HEK293 (cell line): ENCODE results near the gene DMGDH.

ENCODE experiments used
- BCL11B ChIP-seq: fragments of 450-650 bp; formaldehyde crosslinking; IDR thresholded peaks from 2 replicates; pipeline ENCODE4 v1.5.1; 2016; ENCODE audit warnings: low read depth, missing biosample characterization, missing genetic modification characterization
- GFI1B ChIP-seq: fragments of 450-650 bp; formaldehyde crosslinking; IDR thresholded peaks from 2 replicates; pipeline ENCODE4 v1.5.1; 2016; ENCODE audit warnings: missing biosample characterization, missing genetic modification characterization
- IKZF3 ChIP-seq: fragments of 450-650 bp; IDR thresholded peaks from 2 replicates; pipeline ENCODE4 v1.5.0; 2018; ENCODE audit warnings: missing biosample characterization, mild to moderate bottlenecking, missing genetic modification characterization, moderate library complexity
- KLF1 ChIP-seq: fragments of 450-650 bp; formaldehyde crosslinking; IDR thresholded peaks from 2 replicates; pipeline ENCODE4 v1.5.1; 2016; ENCODE audit warnings: missing biosample characterization, missing genetic modification characterization
- KLF10 ChIP-seq: fragments of 450-650 bp; IDR thresholded peaks from 2 replicates; pipeline ENCODE4 v1.5.1; 2018; ENCODE audit warnings: missing biosample characterization, mild to moderate bottlenecking, missing genetic modification characterization
- KLF8 ChIP-seq: fragments of 450-650 bp; formaldehyde crosslinking; IDR thresholded peaks from 2 replicates; pipeline ENCODE4 v1.5.1; 2016; ENCODE audit warnings: missing biosample characterization, missing genetic modification characterization
- SALL2 ChIP-seq: fragments of 450-650 bp; formaldehyde crosslinking; IDR thresholded peaks from 2 replicates; pipeline ENCODE4 v1.5.0; 2017; ENCODE audit warnings: missing biosample characterization, mild to moderate bottlenecking, missing genetic modification characterization, borderline replicate concordance
- ZNF175 ChIP-seq: fragments of 450-650 bp; formaldehyde crosslinking; IDR thresholded peaks from 2 replicates; pipeline ENCODE4 v1.5.1; 2016; ENCODE audit warnings: missing biosample characterization, missing genetic modification characterization
- ZNF266 ChIP-seq: fragments of 450-650 bp; formaldehyde crosslinking; IDR thresholded peaks from 2 replicates; pipeline ENCODE4 v1.5.1; 2016; ENCODE audit warnings: missing biosample characterization, missing genetic modification characterization, low read depth
- ZNF335 ChIP-seq: fragments of 450-650 bp; formaldehyde crosslinking; conservative IDR thresholded peaks from 2 replicates; pipeline ENCODE4 v1.5.1; 2016; ENCODE audit warnings: missing biosample characterization, missing genetic modification characterization
- ZNF354C ChIP-seq: fragments of 450-650 bp; formaldehyde crosslinking; IDR thresholded peaks from 2 replicates; pipeline ENCODE4 v1.5.1; 2016; ENCODE audit warnings: missing biosample characterization, missing genetic modification characterization, low read depth, borderline replicate concordance
- ZNF473 ChIP-seq: fragments of 450-650 bp; formaldehyde crosslinking; IDR thresholded peaks from 2 replicates; pipeline ENCODE4 v1.5.1; 2017; ENCODE audit warnings: missing biosample characterization, missing genetic modification characterization
- ZNF514 ChIP-seq: fragments of 450-650 bp; formaldehyde crosslinking; IDR thresholded peaks from 2 replicates; pipeline ENCODE4 v1.5.1; 2016; ENCODE audit warnings: missing biosample characterization, missing genetic modification characterization
- ZNF555 ChIP-seq: fragments of 450-650 bp; formaldehyde crosslinking; conservative IDR thresholded peaks from 2 replicates; pipeline ENCODE4 v1.5.1; 2017; ENCODE audit warnings: missing biosample characterization, mild to moderate bottlenecking, missing genetic modification characterization, inconsistent platforms
- ZNF660 ChIP-seq: fragments of 450-650 bp; IDR thresholded peaks from 2 replicates; pipeline ENCODE4 v1.5.1; 2018; ENCODE audit warnings: missing biosample characterization, mild to moderate bottlenecking, missing genetic modification characterization
- ZNF707 ChIP-seq: fragments of 450-650 bp; formaldehyde crosslinking; IDR thresholded peaks from 2 replicates; pipeline ENCODE4 v1.5.1; 2016; ENCODE audit warnings: missing biosample characterization, missing genetic modification characterization
- ZSCAN30 ChIP-seq: fragments of 450-650 bp; IDR thresholded peaks from 2 replicates; pipeline ENCODE4 v1.5.1; 2018; ENCODE audit warnings: missing biosample characterization, mild to moderate bottlenecking, missing genetic modification characterization, moderate library complexity
- TF ChIP-seq, protein P1 (sequence below): fragments of 450-650 bp; formaldehyde crosslinking; IDR thresholded peaks from 2 replicates; pipeline ENCODE4 v1.5.1; 2016; ENCODE audit warnings: missing biosample characterization, missing genetic modification characterization, borderline replicate concordance
- TF ChIP-seq, protein P2 (sequence below): fragments of 450-650 bp; formaldehyde crosslinking; IDR thresholded peaks from 2 replicates; pipeline ENCODE4 v1.5.1; 2016; ENCODE audit warnings: missing biosample characterization, missing genetic modification characterization
- TF ChIP-seq, protein P3 (sequence below): fragments of 450-650 bp; formaldehyde crosslinking; IDR thresholded peaks from 2 replicates; pipeline ENCODE4 v1.5.1; 2016; ENCODE audit warnings: missing biosample characterization, missing genetic modification characterization
- TF ChIP-seq, protein P4 (sequence below): sonication (generic); formaldehyde crosslinking; IDR thresholded peaks from 2 replicates; pipeline ENCODE4 v1.8.1; 2022; ENCODE audit warnings: mild to moderate bottlenecking, moderate library complexity, missing genetic modification reagents
- TF ChIP-seq, protein P5 (sequence below): fragments of 450-650 bp; formaldehyde crosslinking; optimal IDR thresholded peaks from 2 replicates; pipeline ENCODE3; 2016; ENCODE audit warnings: missing biosample characterization, mild to moderate bottlenecking, missing genetic modification characterization
- TF ChIP-seq, protein P6 (sequence below): fragments of 450-650 bp; formaldehyde crosslinking; IDR thresholded peaks from 2 replicates; pipeline ENCODE4 v1.5.1; 2016; ENCODE audit warnings: missing biosample characterization, missing genetic modification characterization
- TF ChIP-seq, protein P7 (sequence below): fragments of 450-650 bp; formaldehyde crosslinking; IDR thresholded peaks from 2 replicates; pipeline ENCODE4 v1.5.1; 2016; ENCODE audit warnings: missing biosample characterization, missing genetic modification characterization
- TF ChIP-seq, protein P8 (sequence below): fragments of 450-650 bp; formaldehyde crosslinking; IDR thresholded peaks from 2 replicates; pipeline ENCODE4 v1.5.1; 2016; ENCODE audit warnings: missing biosample characterization, missing genetic modification characterization

DMGDH gene

DNA sequence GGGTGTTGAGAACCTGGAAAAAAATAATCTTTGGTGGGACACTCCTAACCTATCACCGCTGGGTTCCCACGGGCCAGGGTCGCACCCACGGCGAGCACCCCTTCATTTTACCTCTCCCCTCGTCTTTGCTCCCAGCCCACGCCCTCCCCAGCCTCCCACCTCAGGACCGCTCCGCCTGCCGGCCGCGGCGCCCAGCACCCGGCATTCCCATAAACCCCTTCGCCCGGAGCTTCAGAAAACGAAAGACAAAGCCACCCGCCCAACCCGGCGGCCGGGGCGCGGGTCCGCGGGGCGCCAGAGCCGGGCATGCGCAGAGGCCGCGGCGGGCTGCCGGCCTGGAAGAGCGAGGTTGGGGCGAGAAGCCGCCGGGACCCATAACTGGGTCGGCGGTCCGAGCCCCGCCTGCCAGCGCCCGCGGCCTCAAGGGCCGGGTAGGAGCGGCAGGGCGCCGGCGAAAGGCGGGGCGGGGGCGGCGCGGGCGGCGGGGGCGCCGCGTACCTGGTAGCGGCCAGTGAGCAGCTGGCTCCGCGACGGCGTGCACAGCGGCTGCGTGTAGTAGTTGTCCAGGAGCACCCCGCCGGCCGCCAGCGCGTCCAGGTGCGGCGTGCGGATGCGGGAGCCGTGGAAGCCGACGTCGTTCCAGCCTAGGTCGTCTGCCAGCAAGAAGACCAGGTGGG is 84.9 kb downstream of the DMGDH start (continued):
- TF ChIP-seq, protein P1, sequence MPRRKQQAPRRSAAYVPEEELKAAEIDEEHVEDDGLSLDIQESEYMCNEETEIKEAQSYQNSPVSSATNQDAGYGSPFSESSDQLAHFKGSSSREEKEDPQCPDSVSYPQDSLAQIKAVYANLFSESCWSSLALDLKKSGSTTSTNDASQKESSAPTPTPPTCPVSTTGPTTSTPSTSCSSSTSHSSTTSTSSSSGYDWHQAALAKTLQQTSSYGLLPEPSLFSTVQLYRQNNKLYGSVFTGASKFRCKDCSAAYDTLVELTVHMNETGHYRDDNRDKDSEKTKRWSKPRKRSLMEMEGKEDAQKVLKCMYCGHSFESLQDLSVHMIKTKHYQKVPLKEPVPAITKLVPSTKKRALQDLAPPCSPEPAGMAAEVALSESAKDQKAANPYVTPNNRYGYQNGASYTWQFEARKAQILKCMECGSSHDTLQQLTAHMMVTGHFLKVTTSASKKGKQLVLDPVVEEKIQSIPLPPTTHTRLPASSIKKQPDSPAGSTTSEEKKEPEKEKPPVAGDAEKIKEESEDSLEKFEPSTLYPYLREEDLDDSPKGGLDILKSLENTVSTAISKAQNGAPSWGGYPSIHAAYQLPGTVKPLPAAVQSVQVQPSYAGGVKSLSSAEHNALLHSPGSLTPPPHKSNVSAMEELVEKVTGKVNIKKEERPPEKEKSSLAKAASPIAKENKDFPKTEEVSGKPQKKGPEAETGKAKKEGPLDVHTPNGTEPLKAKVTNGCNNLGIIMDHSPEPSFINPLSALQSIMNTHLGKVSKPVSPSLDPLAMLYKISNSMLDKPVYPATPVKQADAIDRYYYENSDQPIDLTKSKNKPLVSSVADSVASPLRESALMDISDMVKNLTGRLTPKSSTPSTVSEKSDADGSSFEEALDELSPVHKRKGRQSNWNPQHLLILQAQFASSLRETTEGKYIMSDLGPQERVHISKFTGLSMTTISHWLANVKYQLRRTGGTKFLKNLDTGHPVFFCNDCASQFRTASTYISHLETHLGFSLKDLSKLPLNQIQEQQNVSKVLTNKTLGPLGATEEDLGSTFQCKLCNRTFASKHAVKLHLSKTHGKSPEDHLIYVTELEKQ (tag by site-specific recombination): no peak
- no peak for TF ChIP-seq ZNF555
- no peak for TF ChIP-seq ZSCAN30 (tag by site-specific recombination)
- TF ChIP-seq KLF1 (tag by site-specific recombination): peak; percentile 36
- no peak for TF ChIP-seq ZNF707 (tag by site-specific recombination)
- TF ChIP-seq, protein P2, sequence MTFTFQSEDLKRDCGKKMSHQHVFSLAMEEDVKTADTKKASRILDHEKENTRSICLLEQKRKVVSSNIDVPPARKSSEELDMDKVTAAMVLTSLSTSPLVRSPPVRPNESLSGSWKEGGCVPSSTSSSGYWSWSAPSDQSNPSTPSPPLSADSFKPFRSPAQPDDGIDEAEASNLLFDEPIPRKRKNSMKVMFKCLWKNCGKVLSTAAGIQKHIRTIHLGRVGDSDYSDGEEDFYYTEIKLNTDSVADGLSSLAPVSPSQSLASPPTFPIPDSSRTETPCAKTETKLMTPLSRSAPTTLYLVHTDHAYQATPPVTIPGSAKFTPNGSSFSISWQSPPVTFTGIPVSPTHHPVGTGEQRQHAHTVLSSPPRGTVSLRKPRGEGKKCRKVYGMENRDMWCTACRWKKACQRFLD: no peak
- TF ChIP-seq, protein P3, sequence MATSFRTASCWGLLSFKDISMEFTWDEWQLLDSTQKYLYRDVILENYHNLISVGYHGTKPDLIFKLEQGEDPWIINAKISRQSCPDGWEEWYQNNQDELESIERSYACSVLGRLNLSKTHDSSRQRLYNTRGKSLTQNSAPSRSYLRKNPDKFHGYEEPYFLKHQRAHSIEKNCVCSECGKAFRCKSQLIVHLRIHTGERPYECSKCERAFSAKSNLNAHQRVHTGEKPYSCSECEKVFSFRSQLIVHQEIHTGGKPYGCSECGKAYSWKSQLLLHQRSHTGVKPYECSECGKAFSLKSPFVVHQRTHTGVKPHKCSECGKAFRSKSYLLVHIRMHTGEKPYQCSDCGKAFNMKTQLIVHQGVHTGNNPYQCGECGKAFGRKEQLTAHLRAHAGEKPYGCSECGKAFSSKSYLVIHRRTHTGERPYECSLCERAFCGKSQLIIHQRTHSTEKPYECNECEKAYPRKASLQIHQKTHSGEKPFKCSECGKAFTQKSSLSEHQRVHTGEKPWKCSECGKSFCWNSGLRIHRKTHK: no peak
- TF ChIP-seq ZNF354C: no peak
- TF ChIP-seq ZNF175 (tag by site-specific recombination): no peak
- no peak for TF ChIP-seq SALL2 (tag by site-specific recombination)
- TF ChIP-seq, protein P4, sequence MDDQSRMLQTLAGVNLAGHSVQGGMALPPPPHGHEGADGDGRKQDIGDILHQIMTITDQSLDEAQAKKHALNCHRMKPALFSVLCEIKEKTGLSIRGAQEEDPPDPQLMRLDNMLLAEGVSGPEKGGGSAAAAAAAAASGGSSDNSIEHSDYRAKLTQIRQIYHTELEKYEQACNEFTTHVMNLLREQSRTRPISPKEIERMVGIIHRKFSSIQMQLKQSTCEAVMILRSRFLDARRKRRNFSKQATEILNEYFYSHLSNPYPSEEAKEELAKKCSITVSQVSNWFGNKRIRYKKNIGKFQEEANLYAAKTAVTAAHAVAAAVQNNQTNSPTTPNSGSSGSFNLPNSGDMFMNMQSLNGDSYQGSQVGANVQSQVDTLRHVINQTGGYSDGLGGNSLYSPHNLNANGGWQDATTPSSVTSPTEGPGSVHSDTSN (CRISPR knock-in tag): peak; percentile 27; the same call in 1 of the 2 replicates
- TF ChIP-seq KLF10 (tag by site-specific recombination): peak; percentile 24; the same call in 1 of the 2 replicates
- no peak for TF ChIP-seq ZNF266 (tag by site-specific recombination)
- TF ChIP-seq, protein P5, sequence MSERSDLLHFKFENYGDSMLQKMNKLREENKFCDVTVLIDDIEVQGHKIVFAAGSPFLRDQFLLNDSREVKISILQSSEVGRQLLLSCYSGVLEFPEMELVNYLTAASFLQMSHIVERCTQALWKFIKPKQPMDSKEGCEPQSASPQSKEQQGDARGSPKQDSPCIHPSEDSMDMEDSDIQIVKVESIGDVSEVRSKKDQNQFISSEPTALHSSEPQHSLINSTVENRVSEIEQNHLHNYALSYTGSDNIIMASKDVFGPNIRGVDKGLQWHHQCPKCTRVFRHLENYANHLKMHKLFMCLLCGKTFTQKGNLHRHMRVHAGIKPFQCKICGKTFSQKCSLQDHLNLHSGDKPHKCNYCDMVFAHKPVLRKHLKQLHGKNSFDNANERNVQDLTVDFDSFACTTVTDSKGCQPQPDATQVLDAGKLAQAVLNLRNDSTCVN: peak; percentile 81
- TF ChIP-seq, protein P6, sequence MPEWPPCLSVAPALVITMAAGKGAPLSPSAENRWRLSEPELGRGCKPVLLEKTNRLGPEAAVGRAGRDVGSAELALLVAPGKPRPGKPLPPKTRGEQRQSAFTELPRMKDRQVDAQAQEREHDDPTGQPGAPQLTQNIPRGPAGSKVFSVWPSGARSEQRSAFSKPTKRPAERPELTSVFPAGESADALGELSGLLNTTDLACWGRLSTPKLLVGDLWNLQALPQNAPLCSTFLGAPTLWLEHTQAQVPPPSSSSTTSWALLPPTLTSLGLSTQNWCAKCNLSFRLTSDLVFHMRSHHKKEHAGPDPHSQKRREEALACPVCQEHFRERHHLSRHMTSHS: no peak
- no peak for TF ChIP-seq ZNF514
- TF ChIP-seq IKZF3 (tag by site-specific recombination): 0 out of 2 replicates have a peak, but pooled peaks have one; percentile 7
- peak; percentile 37; the same call in 1 of the 2 replicates for TF ChIP-seq BCL11B
- TF ChIP-seq, protein P7, sequence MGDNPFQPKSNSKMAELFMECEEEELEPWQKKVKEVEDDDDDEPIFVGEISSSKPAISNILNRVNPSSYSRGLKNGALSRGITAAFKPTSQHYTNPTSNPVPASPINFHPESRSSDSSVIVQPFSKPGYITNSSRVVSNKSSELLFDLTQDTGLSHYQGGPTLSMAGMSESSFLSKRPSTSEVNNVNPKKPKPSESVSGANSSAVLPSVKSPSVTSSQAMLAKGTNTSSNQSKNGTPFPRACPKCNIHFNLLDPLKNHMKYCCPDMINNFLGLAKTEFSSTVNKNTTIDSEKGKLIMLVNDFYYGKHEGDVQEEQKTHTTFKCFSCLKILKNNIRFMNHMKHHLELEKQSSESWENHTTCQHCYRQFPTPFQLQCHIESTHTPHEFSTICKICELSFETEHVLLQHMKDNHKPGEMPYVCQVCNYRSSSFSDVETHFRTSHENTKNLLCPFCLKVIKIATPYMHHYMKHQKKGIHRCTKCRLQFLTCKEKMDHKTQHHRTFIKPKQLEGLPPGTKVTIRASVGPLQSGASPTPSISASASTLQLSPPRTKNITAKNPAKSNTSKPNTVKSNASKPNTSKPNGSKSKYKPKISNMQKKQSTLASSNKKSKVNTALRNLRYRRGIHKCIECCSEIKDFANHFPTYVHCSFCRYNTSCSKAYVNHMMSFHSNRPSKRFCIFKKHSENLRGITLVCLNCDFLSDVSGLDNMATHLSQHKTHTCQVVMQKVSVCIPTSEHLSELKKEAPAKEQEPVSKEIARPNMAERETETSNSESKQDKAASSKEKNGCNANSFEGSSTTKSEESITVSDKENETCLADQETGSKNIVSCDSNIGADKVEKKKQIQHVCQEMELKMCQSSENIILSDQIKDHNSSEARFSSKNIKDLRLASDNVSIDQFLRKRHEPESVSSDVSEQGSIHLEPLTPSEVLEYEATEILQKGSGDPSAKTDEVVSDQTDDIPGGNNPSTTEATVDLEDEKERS (tag by site-specific recombination): no peak
- TF ChIP-seq, protein P8, sequence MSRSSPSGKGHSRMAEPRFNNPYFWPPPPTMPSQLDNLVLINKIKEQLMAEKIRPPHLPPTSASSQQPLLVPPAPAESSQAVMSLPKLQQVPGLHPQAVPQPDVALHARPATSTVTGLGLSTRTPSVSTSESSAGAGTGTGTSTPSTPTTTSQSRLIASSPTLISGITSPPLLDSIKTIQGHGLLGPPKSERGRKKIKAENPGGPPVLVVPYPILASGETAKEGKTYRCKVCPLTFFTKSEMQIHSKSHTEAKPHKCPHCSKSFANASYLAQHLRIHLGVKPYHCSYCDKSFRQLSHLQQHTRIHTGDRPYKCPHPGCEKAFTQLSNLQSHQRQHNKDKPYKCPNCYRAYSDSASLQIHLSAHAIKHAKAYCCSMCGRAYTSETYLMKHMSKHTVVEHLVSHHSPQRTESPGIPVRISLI (tag by site-specific recombination): no peak
- TF ChIP-seq KLF8 (tag by site-specific recombination): peak; percentile 60; the same call in 1 of the 2 replicates
- no peak; the same call in 1 of the 2 replicates for TF ChIP-seq ZNF660 (tag by site-specific recombination)
- peak; percentile 79 for TF ChIP-seq ZNF335 (tag by site-specific recombination)
- no peak for TF ChIP-seq ZNF473 (tag by site-specific recombination)
- no peak for TF ChIP-seq GFI1B (tag by site-specific recombination)
